K562 (cell line): Measurements from ENCODE around the gene SLC9C2. TPM values are rescaled to one million over a fixed set of nuclear protein-coding genes. Genes with fewer than 3 reads are reported as not detected.

Experiments
- CC2D1A ChIP-seq: fragments of 450-650 bp; IDR thresholded peaks from 2 replicates; pipeline ENCODE4 v1.6.1; 2017; ENCODE audit warnings: mild to moderate bottlenecking
- CEBPG ChIP-seq, 3 experiments: fragments of 200-800 bp in 1 of 3; sonication (Bioruptor generic) in 1 of 3; sonication (generic) in 1 of 3; formaldehyde crosslinking in 1 of 3; IDR thresholded peaks in 2 of 3; conservative IDR thresholded peaks in 1 of 3; 2 replicates each; pipeline versions ENCODE4 v1.6.1 to v1.8.0; 2016 to 2022; ENCODE audit warnings: missing compliant biosample characterization in 2 of 3, missing genetic modification characterization in 2 of 3, mild to moderate bottlenecking in 1 of 3, missing genetic modification reagents in 1 of 3
- CREB3L1 ChIP-seq: fragments of 450-650 bp; IDR thresholded peaks from 2 replicates; pipeline ENCODE4 v1.6.1; 2014; ENCODE audit warnings: low read depth, mild to moderate bottlenecking, moderate library complexity, borderline replicate concordance
- CUX1 ChIP-seq: fragments of 200-800 bp; sonication (Bioruptor generic); IDR thresholded peaks from 2 replicates; pipeline ENCODE4 v1.6.1; 2016; ENCODE audit warnings: missing genetic modification characterization, missing compliant biosample characterization
- ETV1 ChIP-seq: fragments of 450-650 bp; conservative IDR thresholded peaks from 2 replicates; pipeline ENCODE4 v1.6.1; 2016; ENCODE audit warnings: missing genetic modification characterization, control low read depth, low read depth, missing compliant biosample characterization
- MED1 ChIP-seq: sonication (generic); formaldehyde crosslinking; IDR thresholded peaks from 2 replicates; pipeline ENCODE4 v1.8.1; 2023; ENCODE audit warnings: missing genetic modification reagents, borderline replicate concordance
- MLX ChIP-seq, 2 experiments: fragments of 450-650 bp in 1 of 2; sonication (generic) in 1 of 2; formaldehyde crosslinking; conservative IDR thresholded peaks; 2 replicates each; pipeline versions ENCODE4 v1.4.0 to v1.8.1; 2020 to 2022; ENCODE audit warnings: mild to moderate bottlenecking in 1 of 2, missing genetic modification reagents in 1 of 2
- NR2C2 ChIP-seq, 2 experiments: fragments of 200-800 bp in 1 of 2; sonication (Bioruptor generic) in 1 of 2; sonication (generic) in 1 of 2; formaldehyde crosslinking in 1 of 2; IDR thresholded peaks; 2 replicates each; pipeline versions ENCODE4 v1.6.1 to v1.8.0; 2016 to 2022; ENCODE audit warnings: mild to moderate bottlenecking in 1 of 2, missing compliant biosample characterization in 1 of 2, missing genetic modification characterization in 1 of 2, missing genetic modification reagents in 1 of 2
- RFX1 ChIP-seq: fragments of 450-650 bp; IDR thresholded peaks from 2 replicates; pipeline ENCODE4 v1.6.1; 2016; ENCODE audit warnings: mild to moderate bottlenecking, moderate library complexity
- TEAD2 ChIP-seq: fragments of 450-650 bp; IDR thresholded peaks from 2 replicates; pipeline ENCODE4 v1.6.1; 2016; ENCODE audit warnings: missing genetic modification characterization, control low read depth, missing compliant biosample characterization
- ZNF41 ChIP-seq: fragments of 250-450 bp; sonication (Bioruptor Pico); conservative IDR thresholded peaks from 2 replicates; pipeline ENCODE4 v1.4.0; 2020; ENCODE audit warnings: mild to moderate bottlenecking
- ZNF445 ChIP-seq: fragments of 250-450 bp; sonication (Bioruptor Pico); IDR thresholded peaks from 2 replicates; pipeline ENCODE4 v1.4.0; 2020; ENCODE audit warnings: low read depth, mild to moderate bottlenecking, moderate library complexity
- polyA plus RNA-seq, 8 experiments: library from polyadenylated mRNA; depleted of rRNA in 4 of 8; stranded (reverse) in 5 of 8; unstranded in 3 of 8; fragments of >200 nt; fragmentation: Nextera tagmentation in 2 of 8; fragmentation: Illumina TruSeq in 1 of 8; extraction: Ambion mirVana in 2 of 8; extraction: Trizol in 1 of 8; gene quantifications; 2 replicates each; pipeline versions ENCODE4 v1.2.1 to v1.2.3, GENCODE V29; 2011 to 2014; ENCODE audit warnings: inconsistent platforms in 1 of 8, missing spikeins in 1 of 8
- total RNA-seq, 7 experiments: library from RNA; depleted of rRNA in 6 of 7; stranded (reverse); fragments of >200 nt in 6 of 7; fragmentation: Illumina TruSeq in 2 of 7; extraction: Trizol in 2 of 7; gene quantifications; 2 replicates each; pipeline versions ENCODE4 v1.2.1 to v1.2.3, GENCODE V29; 2011 to 2021; ENCODE audit warnings: low replicate concordance in 1 of 7

The SLC9C2 gene
- total and polyA plus RNA-seq, 9 of the 15 experiments (the other 6 are each of a cell fraction or from before 2014, with no cell fraction given) = 0.11 to 0.22 (median 0.15) TPM; not detected in 5

GRCh38 chr1:173572201-173572873 is 30.5 kb downstream of the SLC9C2 start (continued):
- TF ChIP-seq CREB3L1 = no peak
- TF ChIP-seq CC2D1A = no peak
- TF ChIP-seq MLX (CRISPR knock-in tag; conservative IDR thresholded peaks at IDR 0.05) = no peak
- TF ChIP-seq NR2C2 (CRISPR knock-in tag; IDR thresholded peaks at IDR 0.05) = no peak
- TF ChIP-seq NR2C2 (tag; IDR thresholded peaks at IDR 0.05) = no peak
- TF ChIP-seq CUX1 (CRISPR knock-in tag) = no peak
- TF ChIP-seq CEBPG (CRISPR knock-in tag; IDR thresholded peaks at IDR 0.05) = 0 out of 2 replicates have a peak, but pooled peaks have one; percentile 34
- peak; percentile 78 to 82 for TF ChIP-seq CEBPG (tag; conservative IDR thresholded peaks at IDR 0.05 in 1 of 2, IDR thresholded peaks at IDR 0.05 in 1 of 2)
- no peak for TF ChIP-seq ZNF41
- TF ChIP-seq ETV1 (tag) = no peak
- TF ChIP-seq RFX1 = peak; percentile 42
- TF ChIP-seq ZNF445 (CRISPR knock-in tag) = no peak
- no peak for TF ChIP-seq TEAD2
- TF ChIP-seq MED1 (CRISPR knock-in tag) = no peak
- TF ChIP-seq, all 486 proteins: peak for 5
